ENCODE results near the gene OAS1.

Gene OAS1

GRCh38 chr12:112944024-112944690 is 37.4 kb downstream of the OAS1 start:
- Histone ChIP-seq H3K27ac (no peak overlapping the region), H3K9ac (no peak overlapping the region), H3K79me2 (no peaks in the 10 kb centered on the region), H3K27me3 (ENCODE audit: control insufficient read depth, insufficient read depth, low read length) (no peaks in the 10 kb centered on the region), H3K4me1 (no peaks in the 10 kb centered on the region), H3K4me2 (ENCODE audit: low read length) (no peak overlapping the region), H2AFZ (no peak overlapping the region), H3K36me3 (ENCODE audit: control insufficient read depth, insufficient read depth, low read length) (no peaks in the 10 kb centered on the region), H3K4me3 (ENCODE audit: low read depth, low read length) (no peak overlapping the region), H3K9me3 (ENCODE audit: control insufficient read depth, low read length) (no peaks in the 10 kb centered on the region)
- TF ChIP-seq CTCF (IDR thresholded peaks at IDR 0.05) = no peak

- H3K4me1 ChIP-seq = no peaks in the 10 kb centered on the region
- no peak overlapping the region for H3K9ac ChIP-seq
- no peak overlapping the region for H3K4me2 ChIP-seq (ENCODE audit: low read length)
- H3K4me3 ChIP-seq (ENCODE audit: low read depth, low read length) = no peak overlapping the region
- TF ChIP-seq CTCF (IDR thresholded peaks at IDR 0.05) = no peak
- H3K9me3 ChIP-seq (ENCODE audit: control insufficient read depth, low read length) = no peaks in the 10 kb centered on the region
- no peaks in the 10 kb centered on the region for H3K36me3 ChIP-seq (ENCODE audit: control insufficient read depth, insufficient read depth, low read length)
- no peak overlapping the region for H2AFZ ChIP-seq
- no peak overlapping the region for H3K27ac ChIP-seq
- H3K79me2 ChIP-seq = no peaks in the 10 kb centered on the region
- no peaks in the 10 kb centered on the region for H3K27me3 ChIP-seq (ENCODE audit: control insufficient read depth, insufficient read depth, low read length)
Observed at GRCh38 chr12:112945515-112945914, 38.8 kb downstream of the OAS1 start.

DNA sequence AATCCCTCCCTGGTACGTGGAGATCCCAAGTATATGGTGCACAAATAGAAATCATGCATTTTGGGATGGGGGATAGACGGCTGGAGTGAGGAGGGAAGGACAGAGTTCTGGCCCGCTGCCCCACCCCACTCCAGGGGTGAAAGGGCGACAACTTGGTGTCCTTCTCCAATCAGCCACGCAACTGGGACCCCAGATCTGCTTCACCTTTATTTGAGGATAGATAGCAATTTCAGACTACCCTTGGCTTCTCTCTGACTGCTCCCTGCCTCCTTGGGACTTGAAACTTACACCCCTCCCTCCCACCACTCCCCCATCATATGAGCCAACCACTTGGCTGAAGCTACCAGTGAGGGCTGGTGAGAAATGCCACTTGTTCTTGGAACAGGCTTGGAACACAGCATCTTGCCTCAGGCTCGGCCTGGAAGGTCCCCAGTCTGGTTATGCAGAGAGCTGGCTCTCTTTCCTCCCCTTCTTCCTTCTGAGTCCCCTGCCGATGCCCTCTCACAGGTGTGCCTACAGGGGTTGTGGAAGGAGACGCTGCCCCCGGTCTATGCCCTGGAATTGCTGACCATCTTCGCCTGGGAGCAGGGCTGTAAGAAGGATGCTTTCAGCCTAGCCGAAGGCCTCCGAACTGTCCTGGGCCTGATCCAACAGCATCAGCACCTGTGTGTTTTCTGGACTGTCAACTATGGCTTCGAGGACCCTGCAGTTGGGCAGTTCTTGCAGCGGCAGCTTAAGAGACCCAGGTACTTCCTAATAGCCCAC is 39.7 kb downstream of the OAS1 start:
- Histone ChIP-seq H2AFZ (no peak overlapping the region), H3K4me3 (ENCODE audit: low read depth, low read length) (no peak overlapping the region), H3K36me3 (ENCODE audit: control insufficient read depth, insufficient read depth, low read length) (no peaks in the 10 kb centered on the region), H3K4me2 (ENCODE audit: low read length) (no peak overlapping the region), H3K9ac (no peak overlapping the region), H3K4me1 (no peaks in the 10 kb centered on the region), H3K9me3 (ENCODE audit: control insufficient read depth, low read length) (no peaks in the 10 kb centered on the region), H3K79me2 (no peaks in the 10 kb centered on the region), H3K27me3 (ENCODE audit: control insufficient read depth, insufficient read depth, low read length) (no peaks in the 10 kb centered on the region), H3K27ac (no peak overlapping the region)
- no peak for TF ChIP-seq CTCF (IDR thresholded peaks at IDR 0.05)

GRCh38 chr12:112947314-112947713 is 40.6 kb downstream of the OAS1 start:
- Histone ChIP-seq H3K9me3 (ENCODE audit: control insufficient read depth, low read length) (no peaks in the 10 kb centered on the region), H3K27ac (no peak overlapping the region), H2AFZ (no peak overlapping the region), H3K4me1 (no peaks in the 10 kb centered on the region), H3K27me3 (ENCODE audit: control insufficient read depth, insufficient read depth, low read length) (no peaks in the 10 kb centered on the region), H3K4me3 (ENCODE audit: low read depth, low read length) (no peak overlapping the region), H3K36me3 (ENCODE audit: control insufficient read depth, insufficient read depth, low read length) (no peaks in the 10 kb centered on the region), H3K9ac (no peak overlapping the region), H3K79me2 (no peaks in the 10 kb centered on the region), H3K4me2 (ENCODE audit: low read length) (no peak overlapping the region)
- no peak for TF ChIP-seq CTCF (IDR thresholded peaks at IDR 0.05)
